ENCODE data around the gene SHC1.

The SHC1 gene

GRCh38 chr1:154994591-154994990 lies 24.0 kb upstream of the SHC1 start:
- no peak overlapping the region for H3K9ac ChIP-seq
- H4K20me1 ChIP-seq (ENCODE audit: insufficient read depth) = no peaks in the 10 kb centered on the region
- peaks cover 62% of the 10 kb centered on the region for H3K4me1 ChIP-seq (ENCODE audit: low read depth, poor library complexity, severe bottlenecking)
- no peak overlapping the region for H3K4me2 ChIP-seq
- H3K79me2 ChIP-seq (ENCODE audit: insufficient read depth, low read depth) = no peaks in the 10 kb centered on the region
- H3K4me3 ChIP-seq (IDR thresholded peaks at IDR 0.05; ENCODE audit: insufficient read depth, low read depth, low read length) = no peak overlapping the region
- peaks cover 4% of the 10 kb centered on the region; the same call in 1 of the 2 replicates for H3K36me3 ChIP-seq (ENCODE audit: insufficient read depth)
- H2AFZ ChIP-seq (ENCODE audit: low read depth) = no peak overlapping the region
- H3K27ac ChIP-seq = peak overlapping the region; percentile 4; the same call in 1 of the 2 replicates
- no peak for TF ChIP-seq CTCF (conservative IDR thresholded peaks at IDR 0.05; ENCODE audit: low read depth, low read length)
- no peaks in the 10 kb centered on the region for H3K27me3 ChIP-seq (ENCODE audit: insufficient read depth, low read depth)

GRCh38 chr1:154994269-154994587 lies 23.7 kb upstream of the SHC1 start:
- Histone ChIP-seq H3K79me2 (ENCODE audit: insufficient read depth, low read depth) (no peaks in the 10 kb centered on the region), H3K36me3 (ENCODE audit: insufficient read depth) (peaks cover 6% of the 10 kb centered on the region; the same call in 1 of the 2 replicates), H3K9ac (no peak overlapping the region), H3K27ac (peak overlapping the region; percentile 4; the same call in 1 of the 2 replicates), H3K4me3 (IDR thresholded peaks at IDR 0.05; ENCODE audit: insufficient read depth, low read depth, low read length) (no peak overlapping the region), H4K20me1 (ENCODE audit: insufficient read depth) (no peaks in the 10 kb centered on the region), H2AFZ (ENCODE audit: low read depth) (no peak overlapping the region), H3K27me3 (ENCODE audit: insufficient read depth, low read depth) (no peaks in the 10 kb centered on the region), H3K4me1 (ENCODE audit: low read depth, poor library complexity, severe bottlenecking) (peaks cover 61% of the 10 kb centered on the region), H3K4me2 (no peak overlapping the region)
- no peak for TF ChIP-seq CTCF (conservative IDR thresholded peaks at IDR 0.05; ENCODE audit: low read depth, low read length)

- no peak within 1 kb of the TSS for H2AFZ ChIP-seq (ENCODE audit: low read depth)
- H3K9ac ChIP-seq = no peak within 1 kb of the TSS
- H3K4me2 ChIP-seq = no peak within 1 kb of the TSS
These were observed 23.2 kb upstream of the SHC1 start, which contains the start of gene LENEP for GRCh38 chr1:154993572-154994268. Gene LENEP, plus strand, starts transcription at chr1:154993586. Its CDS starts 22 bp downstream, at chr1:154993608.

More at GRCh38 chr1:154993572-154994268, 23.2 kb upstream of the SHC1 start, which contains the start of gene LENEP:
- Histone ChIP-seq H3K79me2 (ENCODE audit: insufficient read depth, low read depth) (0 out of 2 replicates have a peak, but pooled peaks cover 2% of the 10 kb centered on the region), H4K20me1 (ENCODE audit: insufficient read depth) (no peaks in the 10 kb centered on the region), H3K36me3 (ENCODE audit: insufficient read depth) (peaks cover 6% of the 10 kb centered on the region; the same call in 1 of the 2 replicates), H3K4me3 (IDR thresholded peaks at IDR 0.05; ENCODE audit: insufficient read depth, low read depth, low read length) (no peak within 1 kb of the TSS), H3K4me1 (ENCODE audit: low read depth, poor library complexity, severe bottlenecking) (peaks cover 57% of the 10 kb centered on the region), H3K27ac (peak within 1 kb of the TSS; percentile 4; the same call in 1 of the 2 replicates), H3K27me3 (ENCODE audit: insufficient read depth, low read depth) (no peaks in the 10 kb centered on the region)
- no peak for TF ChIP-seq CTCF (conservative IDR thresholded peaks at IDR 0.05; ENCODE audit: low read depth, low read length)
